ENCODE data around the gene SUV39H2. TPM values are rescaled to one million over a fixed set of nuclear protein-coding genes. Genes with fewer than 3 reads are reported as not detected.
"Not testable (repeated sequence)": the region's sequence is repeated elsewhere in the genome, so short reads cannot be mapped to it uniquely, and the experiment has no call there.

The SUV39H2 gene
- total RNA-seq, 4 donors from 2014 or later: 2.3 to 11.2 (median 5.9) TPM

DNA sequence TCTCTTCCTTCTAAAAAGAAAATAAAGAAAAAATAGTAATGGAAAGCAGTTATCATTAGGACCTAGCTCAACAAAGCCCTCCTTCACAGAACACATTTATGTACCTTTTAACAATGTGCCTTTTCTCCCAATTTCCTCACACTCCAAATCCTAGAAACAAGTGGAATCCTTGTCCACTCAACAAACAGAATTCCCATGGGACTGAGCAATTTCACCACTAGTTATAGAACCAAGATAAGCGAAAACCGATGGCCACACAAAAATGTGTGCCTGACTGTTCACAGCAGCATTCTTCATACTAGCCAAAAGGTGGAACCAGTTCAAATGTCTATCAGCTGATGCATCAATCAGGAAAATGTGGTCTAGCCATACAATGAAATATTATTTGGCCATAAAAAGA, 57.9 kb downstream of the SUV39H2 start:
- TF ChIP-seq POLR2AphosphoS5 (IDR thresholded peaks at IDR 0.05): no peak
- TF ChIP-seq EP300 (IDR thresholded peaks at IDR 0.05): no peak
- no peak for TF ChIP-seq POLR2A (IDR thresholded peaks at IDR 0.05)
- TF ChIP-seq, protein P1, sequence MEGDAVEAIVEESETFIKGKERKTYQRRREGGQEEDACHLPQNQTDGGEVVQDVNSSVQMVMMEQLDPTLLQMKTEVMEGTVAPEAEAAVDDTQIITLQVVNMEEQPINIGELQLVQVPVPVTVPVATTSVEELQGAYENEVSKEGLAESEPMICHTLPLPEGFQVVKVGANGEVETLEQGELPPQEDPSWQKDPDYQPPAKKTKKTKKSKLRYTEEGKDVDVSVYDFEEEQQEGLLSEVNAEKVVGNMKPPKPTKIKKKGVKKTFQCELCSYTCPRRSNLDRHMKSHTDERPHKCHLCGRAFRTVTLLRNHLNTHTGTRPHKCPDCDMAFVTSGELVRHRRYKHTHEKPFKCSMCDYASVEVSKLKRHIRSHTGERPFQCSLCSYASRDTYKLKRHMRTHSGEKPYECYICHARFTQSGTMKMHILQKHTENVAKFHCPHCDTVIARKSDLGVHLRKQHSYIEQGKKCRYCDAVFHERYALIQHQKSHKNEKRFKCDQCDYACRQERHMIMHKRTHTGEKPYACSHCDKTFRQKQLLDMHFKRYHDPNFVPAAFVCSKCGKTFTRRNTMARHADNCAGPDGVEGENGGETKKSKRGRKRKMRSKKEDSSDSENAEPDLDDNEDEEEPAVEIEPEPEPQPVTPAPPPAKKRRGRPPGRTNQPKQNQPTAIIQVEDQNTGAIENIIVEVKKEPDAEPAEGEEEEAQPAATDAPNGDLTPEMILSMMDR (IDR thresholded peaks at IDR 0.05): no peak

DNA sequence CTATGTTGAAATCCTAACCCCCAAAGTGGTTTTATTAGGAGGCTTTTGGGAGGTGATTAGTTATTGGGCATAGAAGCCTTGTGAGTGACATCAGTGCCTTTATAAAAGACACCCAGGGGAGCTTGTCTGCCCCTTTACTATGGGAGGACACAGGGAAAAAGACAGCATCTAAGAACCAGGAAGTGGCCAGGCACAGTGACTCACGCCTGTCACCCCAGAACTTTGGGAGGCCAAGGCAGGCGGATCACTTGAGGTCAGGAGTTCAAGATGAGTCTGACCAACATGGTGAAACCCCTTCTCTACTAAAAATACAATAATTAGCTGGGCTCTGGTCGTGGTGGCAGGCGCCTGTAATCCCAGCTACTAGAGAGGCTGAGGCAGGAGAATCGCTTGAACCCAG, 60.3 kb downstream of the SUV39H2 start:
- peaks cover 49% of the 10 kb centered on the region for H3K36me3 ChIP-seq
- not testable (repeated sequence) for H3K27me3 ChIP-seq; H3K4me1 ChIP-seq; H3K9me3 ChIP-seq; H3K27ac ChIP-seq; H3K4me3 ChIP-seq; DNase-seq (ENCODE audit: low spot score in 2 of 2)
- 89% methylated on average over 2 of the region's 5 CpGs for WGBS

More for the DNA sequence above, 57.9 kb downstream of the SUV39H2 start:
- Histone ChIP-seq H3K27ac (no peak overlapping the region), H3K9me3 (no peaks in the 10 kb centered on the region), H3K4me3 (no peak overlapping the region), H3K27me3 (no peaks in the 10 kb centered on the region), H3K4me1 (no peaks in the 10 kb centered on the region), H3K36me3 (peaks cover 58% of the 10 kb centered on the region)
- no peak for DNase-seq (ENCODE audit: low spot score in 2 of 2)
- WGBS: 97% methylated on average over 2 of the region's 2 CpGs

DNA sequence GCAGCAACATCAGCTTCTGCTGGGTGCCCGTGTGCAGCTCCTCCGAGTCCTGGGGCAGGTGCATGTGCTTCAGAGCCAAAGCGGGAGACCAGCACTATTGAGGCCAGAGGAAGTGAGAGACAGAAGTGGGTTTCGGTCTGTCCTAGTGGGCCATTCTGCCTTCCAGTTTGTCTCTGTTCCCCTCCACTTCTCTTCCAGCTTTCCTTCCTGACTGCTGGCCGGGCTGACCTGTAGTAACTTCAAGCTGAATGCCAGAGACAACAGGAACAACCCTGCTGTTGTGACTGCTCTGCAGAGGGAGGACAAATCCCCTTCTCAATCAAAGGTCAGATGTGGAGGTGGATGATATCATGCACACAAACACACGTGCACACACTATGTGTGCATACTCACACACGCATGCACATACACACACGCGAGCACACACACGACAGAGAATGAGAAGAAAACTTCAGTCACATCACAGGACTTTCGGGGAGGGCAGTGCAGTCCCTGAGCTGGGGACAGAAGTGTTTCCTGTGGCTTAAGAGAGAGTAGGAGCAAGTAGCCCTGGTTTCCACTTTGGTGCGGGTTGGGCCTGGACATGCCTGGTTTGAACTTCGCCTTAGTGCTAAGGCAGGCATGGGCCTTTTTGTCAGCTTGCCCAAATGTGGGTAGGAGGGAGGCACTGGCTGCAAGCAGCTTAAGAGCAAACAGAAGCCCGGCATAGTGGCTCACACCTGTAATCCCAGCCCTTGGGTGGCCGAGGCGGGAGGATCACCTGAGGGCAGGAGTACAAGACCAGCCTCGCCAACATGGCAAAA, 63.7 kb downstream of the SUV39H2 start:
- not testable (repeated sequence) for H3K4me1 ChIP-seq
- 95% methylated on average over 15 of the region's 17 CpGs for WGBS

DNA sequence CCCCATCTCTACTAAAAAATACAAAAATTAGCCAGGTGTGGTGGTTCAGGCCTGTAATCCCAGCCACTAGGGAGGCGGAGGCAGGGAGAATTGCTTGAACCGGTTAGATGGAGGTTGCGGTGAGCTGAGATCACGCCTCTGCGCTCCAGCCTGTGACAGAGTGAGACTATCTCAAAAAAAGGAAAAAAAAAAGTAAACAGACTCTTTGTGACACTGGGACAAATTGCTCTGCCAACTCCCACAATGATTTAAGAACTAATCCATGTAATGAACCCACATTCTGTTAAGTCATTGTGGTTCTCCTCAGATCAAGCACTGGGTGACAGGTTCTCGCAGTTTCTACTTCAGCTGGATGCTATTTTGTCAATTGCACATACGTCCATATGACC, 64.3 kb downstream of the SUV39H2 start:
- not testable (repeated sequence) for H3K27ac ChIP-seq
- WGBS: 95% methylated on average over 7 of the region's 7 CpGs

More for the DNA sequence above, 63.7 kb downstream of the SUV39H2 start:
- H3K4me3 ChIP-seq; DNase-seq (ENCODE audit: low spot score in 2 of 2); H3K27me3 ChIP-seq; H3K27ac ChIP-seq; H3K9me3 ChIP-seq: not testable (repeated sequence)
- peaks cover 48% of the 10 kb centered on the region for H3K36me3 ChIP-seq

DNA sequence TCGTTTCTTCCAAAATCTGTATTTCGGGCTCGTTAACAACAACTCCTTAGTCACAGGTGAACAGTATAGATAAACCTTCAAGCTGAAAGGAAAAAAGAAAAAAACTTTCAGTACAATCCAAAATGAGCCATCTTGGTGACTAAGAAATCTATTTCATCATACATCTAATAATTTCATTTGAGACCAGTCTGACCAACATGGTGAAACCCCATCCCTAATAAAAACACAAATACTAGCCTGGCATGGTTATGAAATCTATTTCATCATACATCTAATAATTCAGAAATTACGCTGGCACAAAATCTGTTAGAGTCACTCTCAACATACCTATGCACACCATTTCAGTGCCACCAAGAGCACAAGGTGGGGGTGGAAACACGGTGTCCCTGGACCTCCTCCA, 66.4 kb downstream of the SUV39H2 start:
- peaks cover 57% of the 10 kb centered on the region for H3K36me3 ChIP-seq
- TF ChIP-seq EP300 (IDR thresholded peaks at IDR 0.05) (no peak), POLR2A (IDR thresholded peaks at IDR 0.05) (no peak), POLR2AphosphoS5 (IDR thresholded peaks at IDR 0.05) (no peak)
- TF ChIP-seq, protein P1 (IDR thresholded peaks at IDR 0.05): no peak
- no peak overlapping the region for H3K4me3 ChIP-seq
- 93% methylated on average over 5 of the region's 5 CpGs for WGBS
- H3K9me3 ChIP-seq: no peaks in the 10 kb centered on the region
- no peaks in the 10 kb centered on the region for H3K27me3 ChIP-seq
- no peak overlapping the region for H3K27ac ChIP-seq
- H3K4me1 ChIP-seq: no peaks in the 10 kb centered on the region
- DNase-seq (ENCODE audit: low spot score in 2 of 2): no peak

More for the DNA sequence above, 64.3 kb downstream of the SUV39H2 start:
- not testable (repeated sequence) for DNase-seq (ENCODE audit: low spot score in 2 of 2); H3K9me3 ChIP-seq; H3K4me1 ChIP-seq; H3K27me3 ChIP-seq; H3K4me3 ChIP-seq
- H3K36me3 ChIP-seq: peaks cover 52% of the 10 kb centered on the region

DNA sequence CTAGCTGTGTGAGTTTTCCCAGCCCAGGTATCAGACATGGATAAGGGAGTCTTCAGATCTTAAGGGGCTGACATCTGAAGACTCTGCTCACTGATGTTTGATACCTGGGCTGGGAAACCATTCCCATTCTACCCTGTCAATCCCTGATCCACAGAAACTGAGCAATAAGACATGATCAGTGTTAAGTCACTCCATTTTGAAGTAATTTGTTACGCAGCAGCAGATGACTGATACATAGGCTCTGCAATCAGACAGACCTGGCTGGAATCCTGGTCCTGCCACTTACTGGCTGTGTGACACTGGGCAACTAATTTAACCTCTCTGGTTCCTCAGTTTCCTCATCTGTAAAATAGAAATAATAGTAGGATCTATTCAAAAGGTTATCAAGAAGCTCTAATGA, 68.6 kb downstream of the SUV39H2 start:
- peaks cover 3% of the 10 kb centered on the region for H3K4me1 ChIP-seq
- 93% methylated on average over 1 of the region's 1 CpG for WGBS
- H3K9me3 ChIP-seq: no peaks in the 10 kb centered on the region
- H3K27ac ChIP-seq: no peak overlapping the region
- H3K36me3 ChIP-seq: peaks cover 45% of the 10 kb centered on the region
- H3K27me3 ChIP-seq: no peaks in the 10 kb centered on the region
- no peak for DNase-seq (ENCODE audit: low spot score in 2 of 2)
- TF ChIP-seq EP300 (IDR thresholded peaks at IDR 0.05) (no peak), POLR2AphosphoS5 (IDR thresholded peaks at IDR 0.05) (no peak), POLR2A (IDR thresholded peaks at IDR 0.05) (no peak)
- TF ChIP-seq, protein P1 (IDR thresholded peaks at IDR 0.05): no peak
- no peak overlapping the region for H3K4me3 ChIP-seq

DNA sequence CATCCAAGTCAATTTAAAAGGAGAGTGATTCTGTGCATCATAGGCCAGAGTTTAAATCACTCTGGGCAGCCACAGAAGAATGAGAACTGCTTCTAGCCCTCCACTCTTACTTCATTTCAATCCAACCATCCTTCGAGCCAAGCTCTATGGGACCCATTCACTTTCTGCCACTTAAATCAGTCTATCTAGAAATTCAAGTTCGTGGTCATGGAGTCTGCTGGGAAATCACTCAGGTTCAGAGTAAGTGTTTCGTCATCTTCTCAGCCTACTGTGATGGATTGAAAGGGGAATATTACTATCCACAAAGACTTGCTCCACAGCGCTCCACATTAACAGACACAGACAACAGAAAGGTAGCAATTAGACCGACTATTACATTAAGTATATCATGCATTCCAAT, 70.6 kb downstream of the SUV39H2 start:
- Histone ChIP-seq H3K9me3 (no peaks in the 10 kb centered on the region), H3K4me3 (no peak overlapping the region), H3K27me3 (no peaks in the 10 kb centered on the region), H3K27ac (no peak overlapping the region), H3K36me3 (peaks cover 32% of the 10 kb centered on the region), H3K4me1 (peaks cover 19% of the 10 kb centered on the region)
- DNase-seq (ENCODE audit: low spot score in 2 of 2): no peak
- TF ChIP-seq POLR2AphosphoS5 (IDR thresholded peaks at IDR 0.05) (no peak), POLR2A (IDR thresholded peaks at IDR 0.05) (no peak), EP300 (IDR thresholded peaks at IDR 0.05) (no peak)
- TF ChIP-seq, protein P1 (IDR thresholded peaks at IDR 0.05): no peak
- 85% methylated on average over 5 of the region's 5 CpGs for WGBS

Data from suprapubic skin (tissue), 4 donors.